H9 (cell line): ENCODE measurements around the gene NME2. TPM values are rescaled to one million over a fixed set of nuclear protein-coding genes. Genes with fewer than 3 reads are reported as not detected.
A peak's percentile ranks its signal among the peaks of the same experiment; 100 is the strongest.

Source experiments
- DNase-seq: peaks from one replicate; pipeline ENCODE4 v3.0.0-alpha.2; 2017
- H2AFZ ChIP-seq: one replicate; pipeline ENCODE4 v1.6.1; 2013; ENCODE audit warnings: mild to moderate bottlenecking, low read length, control low read depth, moderate library complexity
- H2AK5ac ChIP-seq: 2 replicates; pipeline ENCODE4 v1.6.1; 2013; ENCODE audit warnings: low read length, control low read depth, mixed read lengths; ENCODE audit not compliant: insufficient read length
- H2BK120ac ChIP-seq: one replicate; pipeline ENCODE4 v1.6.1; 2013; ENCODE audit warnings: low read depth, mild to moderate bottlenecking, low read length, control low read depth, inconsistent platforms; ENCODE audit not compliant: poor library complexity, severe bottlenecking
- H2BK12ac ChIP-seq: 2 replicates; pipeline ENCODE4 v1.6.1; 2013; ENCODE audit warnings: low read length, control low read depth, mixed read lengths, low read depth; ENCODE audit not compliant: insufficient read length
- H2BK15ac ChIP-seq: 2 replicates; pipeline ENCODE4 v1.6.1; 2013; ENCODE audit warnings: low read depth, low read length, control low read depth
- H2BK20ac ChIP-seq: one replicate; pipeline ENCODE4 v1.6.1; 2013; ENCODE audit warnings: low read depth, mild to moderate bottlenecking, low read length, control low read depth, inconsistent platforms; ENCODE audit not compliant: poor library complexity, severe bottlenecking
- H2BK5ac ChIP-seq: 2 replicates; pipeline ENCODE4 v1.6.1; 2013; ENCODE audit warnings: low read length, control low read depth, mixed read lengths; ENCODE audit not compliant: insufficient read length
- H3K14ac ChIP-seq: 2 replicates; pipeline ENCODE4 v1.6.1; 2013; ENCODE audit warnings: low read length, control low read depth; ENCODE audit not compliant: insufficient read depth
- H3K18ac ChIP-seq: 2 replicates; pipeline ENCODE4 v1.6.1; 2013; ENCODE audit warnings: low read depth, mild to moderate bottlenecking, mixed read lengths, low read length, control low read depth; ENCODE audit not compliant: insufficient read length
- H3K23ac ChIP-seq: 2 replicates; pipeline ENCODE4 v1.6.1; 2013; ENCODE audit warnings: low read length, control low read depth, mixed read lengths, low read depth; ENCODE audit not compliant: insufficient read length
- H3K23me2 ChIP-seq: 2 replicates; pipeline ENCODE4 v1.6.1; 2013; ENCODE audit warnings: low read depth, mild to moderate bottlenecking, mixed read lengths, low read length, control low read depth; ENCODE audit not compliant: insufficient read length, poor library complexity, severe bottlenecking
- H3K27ac ChIP-seq: 2 replicates; pipeline ENCODE4 v1.5.1; 2013; ENCODE audit warnings: low read length, control low read depth, mixed read lengths, low read depth; ENCODE audit not compliant: insufficient read length
- H3K27me3 ChIP-seq: 2 replicates; pipeline ENCODE4 v1.6.1; 2013; ENCODE audit warnings: low read length, control low read depth, inconsistent platforms; ENCODE audit not compliant: insufficient read depth
- H3K4ac ChIP-seq: 2 replicates; pipeline ENCODE4 v1.6.1; 2013; ENCODE audit warnings: low read depth, mild to moderate bottlenecking, control low read depth, inconsistent platforms, low read length, moderate library complexity
- H3K4me1 ChIP-seq: 2 replicates; pipeline ENCODE4 v1.6.1; 2013; ENCODE audit warnings: low read length, control low read depth, inconsistent platforms; ENCODE audit not compliant: insufficient read depth
- H3K4me2 ChIP-seq: 2 replicates; pipeline ENCODE4 v1.6.1; 2013; ENCODE audit warnings: low read length, control low read depth, mixed read lengths; ENCODE audit not compliant: insufficient read length, insufficient read depth
- H3K56ac ChIP-seq: 2 replicates; pipeline ENCODE4 v1.6.1; 2013; ENCODE audit warnings: low read depth, mild to moderate bottlenecking, mixed read lengths, low read length, control low read depth; ENCODE audit not compliant: insufficient read length
- H3K79me1 ChIP-seq: 2 replicates; pipeline ENCODE4 v1.6.1; 2013; ENCODE audit warnings: low read depth, mild to moderate bottlenecking, moderate library complexity, low read length, control low read depth, inconsistent platforms; ENCODE audit not compliant: insufficient read depth, poor library complexity, severe bottlenecking
- H3K79me2 ChIP-seq: 2 replicates; pipeline ENCODE4 v1.6.1; 2013; ENCODE audit warnings: low read length, control low read depth, inconsistent platforms; ENCODE audit not compliant: insufficient read depth
- H3K9ac ChIP-seq: 2 replicates; pipeline ENCODE4 v1.6.1; 2013; ENCODE audit warnings: low read length, control low read depth, mixed read lengths; ENCODE audit not compliant: insufficient read length; ENCODE audit errors: extremely low read depth
- H3K9me3 ChIP-seq: one replicate; pipeline ENCODE4 v1.6.1; 2013; ENCODE audit warnings: low read depth, low read length, inconsistent platforms; ENCODE audit not compliant: control insufficient read depth
- H3T11ph ChIP-seq: one replicate; pipeline ENCODE4 v1.6.1; 2013; ENCODE audit warnings: mild to moderate bottlenecking, low read length, control low read depth, inconsistent platforms
- H4K20me1 ChIP-seq: one replicate; pipeline ENCODE4 v1.6.1; 2013; ENCODE audit not compliant: control insufficient read depth, insufficient read length, insufficient read depth
- H4K5ac ChIP-seq: 2 replicates; pipeline ENCODE4 v1.6.1; 2013; ENCODE audit warnings: low read depth, mild to moderate bottlenecking, mixed read lengths, low read length, control low read depth; ENCODE audit not compliant: insufficient read length
- H4K8ac ChIP-seq: replicated peaks from 2 replicates; pipeline ENCODE4 v1.6.1; 2013; ENCODE audit warnings: low read length, control low read depth, mixed read lengths, low read depth; ENCODE audit not compliant: insufficient read length
- H4K91ac ChIP-seq: 2 replicates; pipeline ENCODE4 v1.6.1; 2013; ENCODE audit warnings: low read depth, mild to moderate bottlenecking, moderate library complexity, mixed read lengths, low read length, control low read depth; ENCODE audit not compliant: insufficient read length
- H3K27ac Mint-ChIP-seq, 3 experiments: 2 replicates in 2 of 3; 3 replicates in 1 of 3; pipeline ENCODE4 v1.8.0; 2020 to 2021; ENCODE audit warnings: mixed read lengths in 3 of 3, mild to moderate bottlenecking in 1 of 3, moderate library complexity in 1 of 3
- H3K27me3 Mint-ChIP-seq: 2 replicates; pipeline ENCODE4 v1.8.0; 2021; ENCODE audit warnings: low read depth, mild to moderate bottlenecking, moderate library complexity, mixed read lengths
- H3K36me3 Mint-ChIP-seq, 3 experiments: 2 replicates in 2 of 3; 3 replicates in 1 of 3; pipeline ENCODE4 v1.8.0; 2020 to 2021; ENCODE audit warnings: low read depth in 3 of 3, mixed read lengths in 3 of 3; ENCODE audit not compliant: insufficient read depth in 1 of 3
- H3K4me1 Mint-ChIP-seq, 2 experiments: 2 replicates each; pipeline ENCODE4 v1.8.0; 2020; ENCODE audit warnings: mixed read lengths in 2 of 2
- H3K4me3 Mint-ChIP-seq, 2 experiments: 2 replicates in 1 of 2; 3 replicates in 1 of 2; pipeline ENCODE4 v1.8.0; 2020 to 2021; ENCODE audit warnings: mild to moderate bottlenecking in 2 of 2, mixed read lengths in 2 of 2, moderate library complexity in 1 of 2
- H3K9me3 Mint-ChIP-seq, 2 experiments: 2 replicates in 1 of 2; 3 replicates in 1 of 2; pipeline ENCODE4 v1.8.0; 2020; ENCODE audit warnings: mild to moderate bottlenecking in 2 of 2, mixed read lengths in 2 of 2, moderate library complexity in 1 of 2
- WGBS: extraction: QIAGEN DNeasy Blood & Tissue Kit; methylation state at CpG from one replicate; pipeline ENCODE4 v1.1.7; 2013; ENCODE audit warnings: missing lambda C conversion rate, low lambda C conversion rate, mixed read lengths; ENCODE audit not compliant: insufficient read length; ENCODE audit errors: extremely low coverage; 5-methylcytosine and 5-hydroxymethylcytosine counted together
- total RNA-seq: library from RNA; stranded (reverse); gene quantifications from 2 replicates; pipeline ENCODE4 v1.2.1, GENCODE V29; 2021
- TF ChIP-seq, protein P1 (sequence below): fragments of 200-600 bp; sonication (generic); conservative IDR thresholded peaks from 3 replicates; pipeline ENCODE4 v1.8.0; 2021; ENCODE audit warnings: antibody characterized with exemption, mild to moderate bottlenecking

NME2 gene
- total RNA-seq, 1 experiment from 2014 or later, result 819 TPM

DNA sequence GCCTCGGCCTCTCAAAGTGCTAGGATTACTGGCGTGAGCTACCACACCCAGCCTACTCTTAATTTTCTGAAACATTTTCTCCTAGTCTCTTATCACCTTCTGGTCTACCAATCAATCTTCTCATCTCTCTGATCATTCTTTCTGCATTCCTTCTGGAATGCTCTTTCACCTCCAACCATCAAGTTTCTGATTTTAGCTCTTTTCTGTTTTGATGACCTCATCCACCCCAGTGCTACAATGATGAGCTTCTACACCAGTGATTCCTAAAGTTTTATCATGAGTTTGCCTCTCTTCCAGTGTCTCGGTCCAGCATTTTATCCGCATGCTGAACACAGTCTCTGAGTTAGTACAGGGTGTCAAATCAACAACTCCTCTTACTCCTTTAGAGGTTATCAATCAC is 31.5 kb downstream of the NME2 start:
- H3K56ac ChIP-seq, result no peak overlapping the region
- no peaks in the 10 kb centered on the region for H3K27me3 ChIP-seq
- H3T11ph ChIP-seq, result no peak overlapping the region
- no peak overlapping the region for H2BK5ac ChIP-seq
- H3K14ac ChIP-seq, result no peak overlapping the region
- DNase-seq, result no peak
- no peaks in the 10 kb centered on the region for H3K79me1 ChIP-seq
- no peaks in the 10 kb centered on the region for H3K27me3 Mint-ChIP-seq
- TF ChIP-seq, protein P1, sequence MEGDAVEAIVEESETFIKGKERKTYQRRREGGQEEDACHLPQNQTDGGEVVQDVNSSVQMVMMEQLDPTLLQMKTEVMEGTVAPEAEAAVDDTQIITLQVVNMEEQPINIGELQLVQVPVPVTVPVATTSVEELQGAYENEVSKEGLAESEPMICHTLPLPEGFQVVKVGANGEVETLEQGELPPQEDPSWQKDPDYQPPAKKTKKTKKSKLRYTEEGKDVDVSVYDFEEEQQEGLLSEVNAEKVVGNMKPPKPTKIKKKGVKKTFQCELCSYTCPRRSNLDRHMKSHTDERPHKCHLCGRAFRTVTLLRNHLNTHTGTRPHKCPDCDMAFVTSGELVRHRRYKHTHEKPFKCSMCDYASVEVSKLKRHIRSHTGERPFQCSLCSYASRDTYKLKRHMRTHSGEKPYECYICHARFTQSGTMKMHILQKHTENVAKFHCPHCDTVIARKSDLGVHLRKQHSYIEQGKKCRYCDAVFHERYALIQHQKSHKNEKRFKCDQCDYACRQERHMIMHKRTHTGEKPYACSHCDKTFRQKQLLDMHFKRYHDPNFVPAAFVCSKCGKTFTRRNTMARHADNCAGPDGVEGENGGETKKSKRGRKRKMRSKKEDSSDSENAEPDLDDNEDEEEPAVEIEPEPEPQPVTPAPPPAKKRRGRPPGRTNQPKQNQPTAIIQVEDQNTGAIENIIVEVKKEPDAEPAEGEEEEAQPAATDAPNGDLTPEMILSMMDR, result no peak
- H3K18ac ChIP-seq, result no peak overlapping the region
- peaks cover 12 to 73% (median 63%) of the 10 kb centered on the region in 3 experiments; a peak in 6 of 7 replicates for H3K36me3 Mint-ChIP-seq
- no peak overlapping the region for H4K91ac ChIP-seq
- no peak overlapping the region for H2AK5ac ChIP-seq
- no peaks in the 10 kb centered on the region for H3K9me3 Mint-ChIP-seq
- no peak overlapping the region for H2AFZ ChIP-seq
- no peak overlapping the region for H3K23ac ChIP-seq
- H4K5ac ChIP-seq, result no peak overlapping the region
- no peaks in the 10 kb centered on the region for H3K4me1 Mint-ChIP-seq
- no CpG with 5 or more reads among the region's 4 CpGs for WGBS
- peak overlapping the region in 2 of 3 experiments; percentile 5 to 34; a peak in 2 of 7 replicates for H3K27ac Mint-ChIP-seq
- no peak overlapping the region for H3K27ac ChIP-seq
- H4K8ac ChIP-seq, result no peak overlapping the region
- no peaks in the 10 kb centered on the region for H3K9me3 ChIP-seq
- H3K4me1 ChIP-seq, result no peaks in the 10 kb centered on the region
- no peak overlapping the region for H2BK20ac ChIP-seq
- no peak overlapping the region for H3K4me3 Mint-ChIP-seq
- H3K4ac ChIP-seq, result no peak overlapping the region
- H2BK15ac ChIP-seq, result no peak overlapping the region
- H3K9ac ChIP-seq, result no peak overlapping the region
- no peaks in the 10 kb centered on the region for H3K23me2 ChIP-seq
- H3K79me2 ChIP-seq, result no peaks in the 10 kb centered on the region
- H3K4me2 ChIP-seq, result no peak overlapping the region
- no peak overlapping the region for H2BK12ac ChIP-seq
- H2BK120ac ChIP-seq, result no peak overlapping the region
- H4K20me1 ChIP-seq, result no peaks in the 10 kb centered on the region
